NCI-H2081 (cell line): Measurements from ENCODE around the gene B3GALT2.

Experiments used
- DNase-seq, 2 experiments: peaks; one replicate each; lab custom pipeline; 2025; lab: John Stamatoyannopoulos, UW

The B3GALT2 gene

DNA sequence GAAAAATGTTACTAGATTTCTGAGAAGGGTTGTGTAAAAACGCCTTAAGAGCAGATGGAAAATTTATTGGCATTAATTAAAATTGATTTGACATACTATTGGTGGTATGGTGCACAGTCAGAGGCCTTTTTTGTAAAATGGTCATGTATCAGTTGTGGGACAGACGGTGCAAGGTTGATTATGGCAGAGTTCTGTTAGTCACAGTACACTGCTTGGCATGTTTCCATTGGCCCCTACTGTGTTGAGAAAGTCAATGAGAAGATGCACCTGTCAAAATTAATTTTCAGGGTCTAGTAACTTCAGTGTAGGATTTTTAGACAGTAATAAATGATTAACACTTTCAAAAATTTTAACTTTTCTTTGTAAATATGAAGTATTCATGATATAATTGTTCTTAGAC is 4.4 kb downstream of the B3GALT2 start:
- DNase-seq, result peak; percentile 24 to 53

DNA sequence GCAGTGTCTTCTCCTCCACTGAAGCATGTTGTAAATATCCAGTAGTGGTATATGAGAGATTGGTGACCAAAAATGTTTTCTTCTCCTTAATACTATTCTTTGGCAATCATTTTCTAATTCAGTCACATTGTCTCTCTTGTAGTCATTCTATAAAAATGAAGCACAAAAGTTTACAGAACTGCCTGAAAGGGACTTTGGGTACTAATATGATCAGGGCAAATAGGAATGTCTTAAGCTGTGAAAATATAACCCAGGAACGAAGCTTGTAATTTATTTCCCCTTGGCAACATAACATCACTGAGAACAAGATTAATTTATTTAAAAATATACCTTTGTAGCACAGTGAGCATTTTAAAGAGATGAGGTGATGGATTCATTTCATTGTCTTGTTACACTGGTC is 4.9 kb downstream of the B3GALT2 start:
- DNase-seq, result no peak

DNA sequence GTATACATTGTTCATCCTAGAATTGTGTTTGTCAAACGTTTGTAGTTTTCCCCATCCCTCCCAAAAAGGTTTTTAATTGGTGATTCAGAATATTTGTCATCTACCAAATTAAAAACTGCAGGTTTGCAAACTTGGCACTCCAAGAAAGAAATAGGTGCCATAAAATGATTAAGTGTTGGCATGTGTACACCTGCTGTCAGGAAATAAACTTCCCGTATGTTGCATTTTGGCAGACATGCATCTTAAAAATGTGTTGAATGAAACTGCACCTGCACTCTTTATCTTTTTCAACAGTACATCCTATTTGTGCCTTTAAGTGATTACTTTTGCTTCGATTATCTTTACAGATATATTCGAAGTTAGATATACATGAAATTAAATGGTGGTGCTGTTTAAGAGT is 7.3 kb downstream of the B3GALT2 start:
- DNase-seq, result peak in 1 of 2 experiments; percentile 37

DNA sequence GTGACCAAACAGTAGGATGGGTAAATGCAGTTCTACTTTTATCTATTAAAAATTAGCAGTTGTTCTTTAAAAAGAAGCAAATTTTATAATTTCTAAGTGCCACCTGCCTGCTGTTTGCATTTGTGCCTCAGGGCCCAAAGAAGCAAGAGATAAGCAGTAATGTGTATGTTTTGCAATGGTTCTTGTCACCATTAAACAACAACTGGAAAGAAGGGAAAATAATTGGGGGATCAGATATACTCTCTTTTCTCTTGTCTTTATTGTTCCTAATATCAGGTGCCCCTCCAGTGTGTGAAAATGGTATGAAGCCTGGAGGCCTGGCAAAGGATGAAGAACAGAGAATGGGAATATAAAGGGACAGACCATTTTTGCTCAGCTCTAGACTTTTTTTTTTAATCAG is 9.6 kb downstream of the B3GALT2 start:
- no peak for DNase-seq

DNA sequence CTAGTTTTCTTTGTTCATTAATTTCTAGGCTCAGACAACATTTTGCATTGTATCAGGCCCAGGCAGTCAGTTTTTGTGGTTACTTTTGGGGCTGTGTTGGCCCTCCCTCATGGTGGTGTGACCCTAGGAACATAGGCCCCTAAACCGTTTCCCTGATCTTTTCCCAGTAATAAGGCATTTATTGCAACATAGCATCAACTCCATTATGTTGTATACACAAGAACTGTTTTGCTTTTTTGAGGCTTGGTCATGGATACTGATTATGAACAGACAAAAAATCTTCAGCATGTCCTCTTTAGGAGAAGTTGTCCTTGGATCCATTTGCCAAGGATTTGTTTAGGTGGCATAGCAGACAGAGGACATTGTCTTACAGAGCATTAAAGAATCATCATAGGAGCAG is 10.3 kb downstream of the B3GALT2 start:
- no peak for DNase-seq

DNA sequence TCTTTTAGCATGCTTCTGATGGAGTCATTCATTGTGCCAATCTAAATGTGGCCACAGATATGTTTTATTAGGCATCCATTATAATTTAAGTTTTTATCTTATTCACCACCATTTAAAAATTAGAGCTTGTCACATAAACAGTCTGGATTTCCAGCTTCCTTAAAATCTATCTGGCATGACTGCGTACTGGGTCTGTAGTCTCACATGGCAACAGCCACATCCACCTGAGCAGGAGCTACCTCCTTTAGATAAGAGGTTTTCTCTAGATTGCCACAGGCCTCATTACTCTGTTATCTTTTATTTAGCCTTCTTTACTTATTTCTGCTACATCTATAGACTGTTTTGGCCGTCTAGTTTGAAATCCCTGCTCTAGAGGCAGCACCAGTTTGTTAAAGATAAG is 29.1 kb downstream of the B3GALT2 start:
- no peak for DNase-seq

DNA sequence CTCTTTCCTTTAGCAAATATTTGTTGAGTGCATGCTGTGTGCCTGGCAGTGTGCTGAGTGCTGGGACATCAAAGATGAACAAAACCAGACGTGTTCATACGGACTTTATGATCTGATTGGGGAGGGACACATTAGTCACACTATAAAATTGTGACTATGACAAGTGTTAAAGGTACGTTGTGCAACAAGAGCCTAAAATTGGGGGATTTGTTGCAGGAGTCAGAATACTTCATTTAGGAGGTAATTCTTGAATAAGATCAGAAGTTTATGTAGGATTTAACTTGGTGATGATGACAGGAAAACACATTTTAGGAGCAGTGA is 29.6 kb downstream of the B3GALT2 start:
- DNase-seq, result no peak

DNA sequence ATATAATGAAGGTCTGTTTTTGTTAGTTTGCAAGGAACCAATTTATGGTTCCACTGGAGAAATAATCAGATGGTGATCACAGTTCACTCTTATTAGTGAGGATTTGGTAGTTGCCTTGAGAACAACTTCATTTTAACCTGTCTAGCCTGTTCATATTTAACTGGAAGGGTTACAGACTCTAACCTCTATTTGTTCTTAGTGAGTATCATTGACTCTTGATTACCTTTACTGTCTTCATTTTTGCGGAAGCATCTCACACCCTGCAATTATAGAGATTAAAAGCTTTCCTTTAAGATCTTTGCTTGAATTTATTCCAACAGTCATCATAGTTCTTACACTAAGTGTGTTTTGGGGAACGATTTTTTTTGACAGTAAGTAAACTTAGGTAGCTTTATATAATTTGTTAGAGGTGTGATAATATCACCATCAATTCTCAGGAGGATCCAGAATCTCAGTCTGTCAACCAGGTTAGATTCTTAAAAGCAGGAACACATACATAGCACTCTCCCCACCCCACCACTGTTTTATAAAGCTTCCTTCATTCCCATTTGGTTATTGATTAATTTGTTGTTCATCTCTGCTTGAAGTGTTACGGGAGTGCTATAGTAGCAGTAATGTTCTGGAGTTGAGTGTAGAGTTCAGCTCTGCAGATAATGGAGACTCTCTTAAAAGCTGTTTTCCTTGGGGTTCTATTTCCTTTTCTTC is 30.1 kb downstream of the B3GALT2 start:
- no peak for DNase-seq

DNA sequence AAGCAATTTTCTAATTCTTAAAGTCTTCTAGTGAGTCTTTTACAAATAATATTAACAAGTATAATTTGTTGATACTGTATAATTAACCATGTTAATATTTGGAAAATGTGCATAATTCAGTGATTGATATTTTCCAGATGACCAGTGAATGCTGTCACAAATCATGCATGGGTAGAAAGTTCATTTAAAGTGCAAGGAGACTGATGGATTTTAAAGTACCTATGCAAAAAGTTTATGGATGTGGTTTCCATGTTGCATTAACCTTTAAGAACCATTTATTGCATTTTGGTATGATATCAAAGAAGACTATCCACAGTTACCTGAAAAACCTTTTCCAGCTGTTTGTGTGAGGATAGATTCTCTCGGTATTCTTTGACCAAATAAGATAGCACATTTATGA is 41.4 kb downstream of the B3GALT2 start:
- no peak for DNase-seq

DNA sequence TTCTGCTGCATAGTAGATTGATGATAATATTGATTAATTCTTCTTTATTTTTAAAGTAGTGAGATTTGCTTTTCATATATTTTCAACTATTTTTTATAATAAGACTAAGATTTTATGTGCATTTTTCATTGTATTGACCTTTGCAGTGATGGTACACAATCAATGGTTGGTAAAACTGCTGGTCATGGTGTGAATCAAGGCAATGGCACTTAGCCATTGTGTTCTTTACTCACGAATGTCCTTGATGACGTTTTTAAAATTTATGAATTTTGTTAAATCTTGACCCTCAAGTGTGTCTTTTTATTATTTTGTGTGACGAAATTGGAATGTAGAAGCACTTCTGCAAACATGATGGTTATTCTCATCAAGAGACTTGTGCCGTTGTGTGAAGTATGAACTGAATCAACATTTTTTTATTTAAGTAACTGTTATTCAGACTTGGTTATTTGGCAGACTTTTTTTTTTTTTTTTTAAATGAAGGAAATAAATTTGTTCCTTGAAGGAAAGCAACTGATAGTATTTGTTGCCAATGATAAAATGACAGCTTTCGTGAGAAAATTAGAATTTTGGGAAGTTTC is 42.0 kb downstream of the B3GALT2 start:
- no peak for DNase-seq

DNA sequence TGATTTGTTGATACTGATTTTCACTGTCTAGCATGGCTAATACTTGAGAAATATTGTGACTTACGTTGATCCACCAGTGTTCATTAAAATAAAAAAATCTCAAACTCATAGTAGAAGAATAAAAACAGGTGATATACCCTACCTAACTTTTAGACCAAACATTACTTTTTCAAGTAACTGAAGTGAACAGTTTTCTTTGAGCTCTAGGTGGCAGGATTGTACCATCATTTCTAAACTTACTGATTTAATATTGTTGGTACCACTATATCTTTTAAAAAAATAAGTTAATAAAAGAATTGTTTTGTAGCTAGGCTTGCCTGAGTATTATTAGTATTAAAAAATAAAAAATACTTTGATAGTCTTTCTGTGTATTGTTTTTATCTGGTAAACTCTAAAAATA is 43.1 kb downstream of the B3GALT2 start:
- DNase-seq, result peak in 1 of 2 experiments; percentile 21

DNA sequence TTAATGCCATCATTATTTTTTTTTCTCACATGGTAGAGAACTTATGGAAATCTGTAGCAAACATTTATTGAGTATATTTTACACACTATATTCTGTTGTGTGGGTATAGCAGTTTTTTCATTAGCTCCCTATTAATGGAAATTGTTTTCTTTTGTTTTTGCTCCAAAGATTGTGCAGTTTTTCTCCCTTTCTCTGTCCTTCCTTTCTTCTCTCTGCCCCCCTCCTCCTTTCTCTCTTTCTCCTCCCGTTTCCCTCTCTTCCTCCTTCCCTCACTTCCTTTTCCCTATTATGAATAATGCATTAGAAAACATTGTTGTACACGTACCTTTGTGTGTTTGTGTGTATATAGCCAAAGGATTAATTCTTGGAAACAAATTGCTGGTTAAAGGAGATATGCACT is 44.0 kb downstream of the B3GALT2 start:
- DNase-seq, result no peak

DNA sequence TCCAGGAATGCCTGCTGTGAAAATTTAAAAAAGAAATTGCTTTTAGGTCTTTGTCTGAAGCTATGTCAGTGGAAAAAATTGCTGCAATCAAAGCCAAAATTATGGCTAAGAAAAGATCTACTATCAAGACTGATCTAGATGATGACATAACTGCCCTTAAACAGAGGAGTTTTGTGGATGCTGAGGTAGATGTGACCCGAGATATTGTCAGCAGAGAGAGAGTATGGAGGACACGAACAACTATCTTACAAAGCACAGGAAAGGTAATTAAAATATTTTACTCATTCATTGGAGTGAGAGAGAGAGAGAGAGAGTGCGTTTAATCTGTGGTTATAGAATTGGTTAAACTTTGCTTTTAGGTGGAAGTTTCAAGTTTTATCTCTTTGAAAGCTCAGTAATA is 44.6 kb downstream of the B3GALT2 start:
- no peak for DNase-seq

DNA sequence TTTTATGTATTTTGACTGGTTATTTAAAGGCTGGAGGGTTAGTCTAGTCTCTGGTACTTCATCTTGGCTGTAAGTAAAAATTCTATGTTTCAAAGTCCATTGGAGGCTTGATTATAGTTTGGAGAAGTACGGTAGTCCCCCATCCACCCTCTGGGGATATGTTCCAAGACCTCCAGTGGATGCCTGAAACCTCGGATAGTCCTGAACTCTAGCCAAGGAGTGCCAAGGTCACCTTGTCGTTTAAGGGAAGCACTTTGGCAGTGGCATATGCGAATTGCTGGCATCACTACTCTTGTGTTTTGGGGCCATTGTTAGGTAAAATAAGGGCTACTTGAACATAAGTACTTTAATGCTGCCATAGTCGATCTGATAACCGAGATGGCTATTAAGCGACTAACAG is 46.2 kb downstream of the B3GALT2 start:
- DNase-seq, result no peak

DNA sequence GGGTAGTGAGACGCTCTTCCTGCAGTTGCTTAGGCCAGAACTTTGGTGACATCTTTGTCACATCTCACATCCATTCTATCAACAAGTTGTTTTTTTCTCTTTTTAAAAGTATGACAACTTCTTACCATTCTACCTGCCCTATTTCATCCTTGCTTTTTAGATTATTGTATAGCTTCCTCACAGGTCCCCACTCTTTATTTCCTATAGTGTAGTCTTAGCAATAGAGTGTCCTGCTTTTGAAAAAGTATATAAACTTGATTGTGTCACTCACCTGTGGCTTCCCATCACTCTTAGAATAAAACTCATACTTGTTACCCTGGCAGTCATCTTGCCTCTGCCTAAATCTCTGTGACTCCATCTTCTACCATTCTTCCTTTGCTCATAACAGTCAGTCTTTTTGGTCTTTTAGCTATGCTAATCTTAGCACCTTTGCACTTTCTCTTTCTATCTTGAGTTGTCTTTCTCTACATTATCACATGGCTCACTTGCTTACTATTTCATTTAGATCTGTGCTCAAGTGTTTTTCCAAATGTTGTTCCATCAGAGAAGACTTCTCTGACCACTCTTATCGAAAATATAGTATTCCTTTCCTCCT is 55.0 kb downstream of the B3GALT2 start:
- no peak for DNase-seq
